Measurements from ENCODE around the gene PPARGC1A.

Gene PPARGC1A, protein sequence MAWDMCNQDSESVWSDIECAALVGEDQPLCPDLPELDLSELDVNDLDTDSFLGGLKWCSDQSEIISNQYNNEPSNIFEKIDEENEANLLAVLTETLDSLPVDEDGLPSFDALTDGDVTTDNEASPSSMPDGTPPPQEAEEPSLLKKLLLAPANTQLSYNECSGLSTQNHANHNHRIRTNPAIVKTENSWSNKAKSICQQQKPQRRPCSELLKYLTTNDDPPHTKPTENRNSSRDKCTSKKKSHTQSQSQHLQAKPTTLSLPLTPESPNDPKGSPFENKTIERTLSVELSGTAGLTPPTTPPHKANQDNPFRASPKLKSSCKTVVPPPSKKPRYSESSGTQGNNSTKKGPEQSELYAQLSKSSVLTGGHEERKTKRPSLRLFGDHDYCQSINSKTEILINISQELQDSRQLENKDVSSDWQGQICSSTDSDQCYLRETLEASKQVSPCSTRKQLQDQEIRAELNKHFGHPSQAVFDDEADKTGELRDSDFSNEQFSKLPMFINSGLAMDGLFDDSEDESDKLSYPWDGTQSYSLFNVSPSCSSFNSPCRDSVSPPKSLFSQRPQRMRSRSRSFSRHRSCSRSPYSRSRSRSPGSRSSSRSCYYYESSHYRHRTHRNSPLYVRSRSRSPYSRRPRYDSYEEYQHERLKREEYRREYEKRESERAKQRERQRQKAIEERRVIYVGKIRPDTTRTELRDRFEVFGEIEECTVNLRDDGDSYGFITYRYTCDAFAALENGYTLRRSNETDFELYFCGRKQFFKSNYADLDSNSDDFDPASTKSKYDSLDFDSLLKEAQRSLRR

DNA sequence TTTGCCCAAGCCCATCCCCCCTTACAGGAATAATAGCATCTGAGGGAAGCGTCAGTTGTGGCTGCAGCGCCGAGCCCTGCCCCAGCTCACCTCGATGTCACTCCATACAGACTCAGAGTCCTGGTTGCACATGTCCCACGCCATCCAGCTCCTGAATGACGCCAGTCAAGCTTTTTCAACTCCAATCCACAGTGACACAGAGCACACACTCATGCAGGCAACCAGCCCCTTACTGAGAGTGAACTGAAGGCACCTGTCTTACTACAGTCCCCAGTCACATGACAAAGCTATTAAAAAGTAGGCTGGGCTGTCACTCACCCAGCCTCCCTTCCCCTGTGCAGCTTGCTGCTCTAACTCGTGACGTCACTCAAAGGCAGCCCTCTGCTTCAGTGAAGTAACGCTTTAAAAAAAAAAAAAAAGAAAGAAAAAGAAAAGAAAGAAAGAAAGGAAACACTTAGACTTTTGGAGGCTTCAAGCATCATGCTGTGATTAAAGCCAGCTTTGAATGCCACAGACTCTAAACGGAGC lies at the start of gene PPARGC1A:
Gene PPARGC1A, minus strand, starts transcription at position 234 of the 528 bp plus-strand sequence. Its CDS starts 90 bp downstream, at position 144.
- no peak for DNase-seq

DNA sequence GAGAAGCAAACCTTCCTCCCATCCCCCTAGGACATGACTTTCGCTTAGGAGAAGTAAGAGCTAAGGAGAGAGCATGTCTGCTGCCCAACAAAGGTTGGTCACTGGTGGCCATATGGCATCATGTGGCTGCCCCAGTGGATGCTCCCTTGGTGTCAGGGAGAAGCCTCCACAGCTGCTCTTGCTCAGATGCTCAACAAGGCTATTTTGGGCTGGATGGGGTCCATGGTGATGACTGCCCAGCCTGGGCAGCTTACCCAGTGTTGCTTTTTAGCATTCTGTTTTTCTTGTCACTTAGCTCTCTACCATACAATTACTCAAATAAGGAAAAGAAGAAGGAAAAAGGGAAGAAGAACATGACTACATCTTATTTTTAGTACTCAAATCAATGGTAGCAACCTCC lies 48.9 kb upstream of the PPARGC1A start:
- no peak for DNase-seq

DNA sequence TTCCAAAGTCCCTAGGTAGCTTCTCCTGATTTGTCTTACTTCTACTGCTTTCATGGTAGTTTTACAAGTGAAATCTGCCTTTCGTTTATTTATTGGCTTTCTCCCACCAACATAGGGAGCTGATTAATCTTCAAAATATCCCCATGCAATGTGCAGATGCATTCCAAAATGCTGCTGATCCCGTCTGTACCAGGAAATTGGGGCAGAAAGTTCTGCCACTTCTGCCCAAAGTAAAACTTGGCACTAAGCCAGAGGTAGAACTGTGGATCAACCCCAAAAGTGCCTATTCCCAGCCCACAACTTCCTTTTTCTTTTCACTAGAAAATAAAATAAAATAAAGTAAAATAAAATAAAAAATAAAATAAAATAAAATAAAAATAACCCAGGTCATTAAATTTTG lies 47.3 kb upstream of the PPARGC1A start:
- no peak for DNase-seq

DNA sequence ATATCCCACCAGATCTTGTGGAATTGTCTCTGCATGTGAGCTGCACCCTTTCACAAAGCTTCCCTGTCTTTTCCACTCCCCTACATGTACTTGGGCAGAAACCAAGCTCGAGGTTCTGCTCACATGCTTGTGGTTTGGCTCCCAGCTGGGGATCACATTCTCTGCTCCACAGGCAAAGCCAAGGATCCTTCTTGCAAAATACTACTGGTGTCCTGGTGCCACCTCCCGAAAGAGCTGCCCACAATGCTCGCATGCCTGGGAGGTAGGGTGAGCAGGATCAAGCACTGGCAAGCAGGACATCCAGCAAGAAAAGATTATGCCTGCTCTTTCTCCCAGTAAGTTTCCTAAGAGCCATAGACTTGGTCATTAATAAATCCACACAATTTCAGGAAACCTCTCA lies 45.1 kb upstream of the PPARGC1A start:
- DNase-seq = no peak

DNA sequence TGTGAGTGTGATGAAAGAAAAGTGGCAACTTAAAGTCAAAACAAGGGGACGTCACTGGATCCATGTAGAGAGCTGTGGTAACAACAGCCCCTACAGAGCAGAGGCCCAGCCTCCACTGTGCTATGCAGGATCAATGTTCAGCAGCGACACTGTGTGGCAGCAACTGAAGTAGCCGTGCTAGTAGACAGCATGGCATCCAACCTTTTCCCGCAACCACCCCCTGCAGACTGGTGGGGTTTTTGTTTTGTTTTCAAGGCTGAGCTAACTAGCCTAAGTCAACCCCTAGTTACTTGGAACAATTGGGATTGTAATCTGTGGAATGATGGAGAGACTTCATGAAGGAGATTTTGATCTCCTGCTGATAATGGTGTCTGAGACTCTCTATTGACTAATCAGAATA lies 44.4 kb upstream of the PPARGC1A start:
- no peak for DNase-seq

DNA sequence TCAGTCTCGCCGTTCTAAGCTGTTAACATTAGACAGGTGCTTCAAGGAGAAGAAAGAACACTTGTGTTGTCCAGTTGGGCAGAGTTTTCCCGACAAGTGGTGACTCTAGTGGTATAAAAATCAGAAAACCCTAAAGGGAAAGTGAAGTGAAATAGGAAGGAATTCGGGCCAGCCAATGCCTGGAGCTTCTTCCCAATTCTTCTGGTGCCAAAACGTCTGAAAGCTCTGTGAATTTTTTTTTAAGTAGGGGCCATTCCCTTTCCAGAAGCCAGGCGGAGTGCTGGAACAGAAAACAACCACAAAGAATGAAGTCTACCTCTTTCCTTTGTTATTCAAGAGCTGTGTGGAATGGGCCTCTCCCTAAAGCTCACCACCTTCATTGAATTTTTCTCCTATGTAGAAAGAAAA lies 43.1 kb upstream of the PPARGC1A start:
- no peak for DNase-seq

DNA sequence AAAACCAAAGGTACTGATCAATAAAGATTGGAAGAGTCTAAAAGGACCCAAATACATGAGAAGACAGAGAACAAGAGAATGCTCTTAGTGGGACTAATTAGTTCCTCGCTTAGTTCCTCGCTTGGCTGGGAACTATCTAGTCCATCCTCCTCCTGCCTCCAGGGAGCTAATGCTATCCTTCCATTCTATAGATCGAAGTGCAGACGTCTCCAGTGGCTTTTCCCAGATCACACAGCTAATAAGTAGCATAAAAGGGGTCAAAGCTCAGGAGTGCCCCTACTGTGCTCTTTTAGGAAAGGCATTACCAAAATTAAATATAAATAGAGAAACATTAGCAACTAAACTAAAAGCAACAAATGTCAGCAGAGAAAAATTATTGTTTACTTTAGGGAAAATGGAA lies 42.3 kb upstream of the PPARGC1A start:
- no peak for DNase-seq

DNA sequence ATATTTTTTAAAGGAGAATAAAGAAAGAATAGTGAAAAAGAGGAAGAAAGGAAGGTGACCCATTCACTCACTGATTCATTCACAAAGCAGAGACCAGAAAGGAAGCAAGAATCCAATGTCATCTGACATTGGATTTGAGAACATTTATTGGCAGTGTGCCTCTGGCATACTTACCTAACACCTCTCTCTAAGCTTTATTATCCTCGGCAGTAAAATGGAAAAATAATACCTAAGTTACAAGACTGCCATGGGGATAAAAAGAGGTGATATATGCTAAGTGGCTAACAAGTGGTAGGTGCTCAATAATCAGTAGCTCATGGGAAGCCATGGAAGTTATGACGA lies 41.6 kb upstream of the PPARGC1A start:
- DNase-seq = no peak

DNA sequence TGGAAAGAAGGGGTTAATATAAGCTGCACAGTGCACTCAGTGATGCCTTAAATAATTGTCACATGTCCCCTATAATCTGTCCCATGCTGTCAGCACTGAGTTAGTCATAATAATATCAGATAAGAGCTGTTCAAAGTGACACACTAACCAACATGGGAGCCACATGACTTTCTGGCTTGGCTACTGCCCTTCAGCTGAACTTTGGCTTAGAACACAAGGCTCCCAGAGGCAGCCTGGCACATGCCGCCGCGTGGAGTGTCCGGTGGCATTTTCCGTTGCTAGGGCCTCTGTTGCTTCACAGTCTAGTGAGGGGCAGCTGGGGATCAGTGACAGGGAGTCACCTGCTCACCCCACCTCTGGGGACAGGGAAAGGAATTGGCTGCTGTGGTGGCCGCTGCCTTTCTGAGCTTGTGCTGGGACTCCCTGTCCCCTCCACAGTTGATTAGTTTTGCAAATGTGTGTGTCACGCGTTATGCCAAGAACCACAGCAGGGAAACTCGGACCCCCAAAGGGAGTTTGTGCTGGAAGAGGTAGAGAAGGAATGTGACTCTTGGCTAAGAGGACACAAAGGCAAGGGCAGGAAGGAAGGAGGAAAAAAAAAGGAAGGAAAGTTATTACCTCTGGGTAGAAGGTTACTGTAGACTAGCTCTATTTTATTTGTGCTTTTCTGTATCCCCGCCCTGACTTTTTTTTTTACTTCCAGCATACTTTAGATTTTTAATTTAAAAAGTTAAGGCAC lies 41.1 kb upstream of the PPARGC1A start:
- no peak for DNase-seq

DNA sequence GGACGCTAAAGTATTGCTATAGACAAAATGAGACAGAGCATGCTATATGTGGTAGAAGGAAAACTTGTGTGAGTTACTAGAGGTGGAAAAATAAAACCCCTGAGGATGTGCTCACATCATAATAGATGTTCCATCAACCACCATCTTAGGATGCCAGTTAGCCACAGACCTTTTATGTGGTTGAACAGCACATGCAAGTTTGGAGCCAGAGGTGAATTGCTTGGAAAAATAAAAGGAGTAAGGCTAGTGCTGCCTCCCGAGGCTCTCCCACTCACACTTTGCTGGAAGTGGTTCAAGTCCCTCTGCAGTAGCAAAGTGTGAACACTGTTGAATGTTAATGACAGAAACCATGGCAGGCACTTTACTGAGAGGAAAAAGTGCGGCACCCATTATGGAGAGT lies 39.4 kb upstream of the PPARGC1A start:
- DNase-seq = no peak

DNA sequence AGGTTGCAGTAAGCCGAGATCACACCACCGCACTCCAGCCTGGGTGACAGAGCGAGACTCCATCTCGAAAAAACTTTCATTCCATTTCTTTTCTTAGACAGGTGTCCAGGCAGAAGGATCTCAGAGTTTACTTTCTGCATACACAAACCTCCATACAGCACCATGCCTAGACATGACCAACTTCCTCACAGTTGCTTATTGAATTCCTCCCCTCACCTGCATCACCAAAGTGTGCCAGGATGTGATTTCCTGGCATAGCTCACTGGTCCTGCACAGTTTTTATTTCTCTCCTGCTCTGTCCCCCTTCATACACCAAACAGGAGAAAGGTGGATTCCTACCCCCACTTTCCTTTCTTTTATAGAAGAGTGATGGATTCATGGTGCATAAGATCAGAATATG lies 34.7 kb upstream of the PPARGC1A start:
- DNase-seq = no peak

DNA sequence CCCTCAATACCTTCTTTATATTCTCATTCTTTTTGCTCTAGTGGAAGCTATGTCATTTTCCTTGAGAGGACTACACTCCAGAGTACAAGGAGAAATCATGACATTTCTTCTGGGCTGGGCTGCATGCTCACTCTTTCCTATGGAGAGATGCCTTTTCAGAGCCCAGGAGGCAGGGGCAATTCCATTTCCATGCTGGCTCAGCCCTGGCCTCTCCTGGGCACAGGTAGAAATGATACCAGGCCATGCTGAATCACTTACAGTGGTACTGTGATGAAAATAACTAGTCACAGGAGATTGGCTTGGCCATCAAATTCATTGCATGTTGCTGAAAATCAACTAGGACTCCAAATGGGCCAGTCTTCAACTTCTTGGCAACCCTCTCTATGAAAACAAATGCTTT lies 34.0 kb upstream of the PPARGC1A start:
- DNase-seq = no peak

DNA sequence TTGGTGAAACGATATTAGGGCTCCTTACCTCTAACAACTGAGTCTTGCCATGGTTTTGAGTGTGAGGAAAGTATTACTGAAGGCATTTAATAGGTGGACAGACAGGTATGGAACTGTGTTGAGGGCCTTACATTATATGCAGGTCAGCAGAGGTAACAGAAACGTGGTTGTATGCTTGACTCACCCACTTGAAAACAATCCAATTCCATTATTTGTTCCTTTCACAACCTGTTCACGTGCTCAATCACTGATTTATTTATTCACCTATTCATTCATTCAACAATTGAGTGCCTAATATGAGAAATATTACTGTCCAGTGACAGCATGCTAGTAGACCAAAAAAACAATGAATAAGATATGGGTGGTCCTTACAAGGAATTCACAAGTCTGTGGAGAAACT lies 33.3 kb upstream of the PPARGC1A start:
- no peak for DNase-seq

DNA sequence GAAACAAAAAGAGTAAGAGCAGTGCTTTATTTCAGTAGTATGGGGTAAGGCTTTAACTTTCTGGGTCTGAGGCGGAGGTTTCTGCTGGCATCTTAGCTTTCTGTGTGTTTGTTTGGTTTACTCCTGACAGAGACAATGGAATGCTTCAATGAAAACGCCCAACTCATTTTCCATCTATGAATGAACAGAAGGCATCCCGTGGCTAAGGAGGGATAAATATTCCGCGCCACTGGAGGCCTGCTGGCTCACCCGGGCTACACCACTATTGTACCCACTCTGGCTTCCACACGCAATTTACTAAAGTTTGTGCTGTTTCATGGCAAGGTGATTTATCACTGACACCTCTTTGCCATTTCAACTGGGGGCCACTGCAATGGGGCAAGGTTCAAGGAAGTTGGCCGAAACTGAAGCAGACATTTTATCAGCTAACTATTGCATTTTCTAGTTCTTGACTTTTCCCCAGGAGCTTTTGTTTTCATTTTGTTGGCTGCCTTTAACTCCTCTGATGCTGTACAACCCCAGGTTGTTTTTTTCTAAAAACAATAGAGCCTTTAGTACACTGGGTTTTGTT lies 32.8 kb upstream of the PPARGC1A start:
- DNase-seq = no peak

DNA sequence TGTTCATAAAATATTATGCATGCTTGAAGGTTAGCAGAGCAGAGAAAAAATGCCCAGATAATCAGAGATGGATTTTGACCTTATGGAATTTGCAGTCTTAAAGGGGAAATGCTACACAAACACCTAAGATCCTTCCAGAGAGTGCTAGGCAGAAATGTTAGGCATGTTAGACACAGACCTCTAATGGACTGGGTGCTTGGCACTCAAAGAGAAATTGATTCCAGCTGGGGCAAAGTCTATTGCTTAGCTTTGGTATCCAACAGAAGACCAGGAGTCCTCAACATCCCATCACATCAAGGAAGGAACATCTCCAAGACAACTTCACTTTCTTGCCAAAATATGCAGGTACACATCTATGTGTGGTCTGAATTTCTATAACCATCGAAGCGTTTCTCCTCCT lies 32.2 kb upstream of the PPARGC1A start:
- DNase-seq = no peak

DNA sequence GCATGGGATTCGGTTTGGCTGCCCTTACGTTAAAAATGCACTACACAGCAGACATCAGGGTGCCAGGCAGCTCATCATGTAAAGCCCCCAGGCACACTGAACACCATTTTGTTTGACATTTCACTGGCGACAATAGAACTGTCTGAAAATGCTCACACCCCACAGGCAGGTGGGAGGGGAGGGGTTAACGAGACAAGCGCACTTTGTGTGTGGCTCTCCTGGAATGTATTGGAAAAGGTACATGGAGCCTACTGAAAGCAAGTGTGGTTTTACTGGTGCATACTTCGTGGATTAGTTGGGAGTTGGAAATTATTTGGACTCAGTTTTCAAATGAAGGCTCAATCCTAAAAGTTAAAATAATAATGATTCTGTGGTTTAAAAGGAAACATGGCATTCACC lies 31.6 kb upstream of the PPARGC1A start:
- no peak for DNase-seq

DNA sequence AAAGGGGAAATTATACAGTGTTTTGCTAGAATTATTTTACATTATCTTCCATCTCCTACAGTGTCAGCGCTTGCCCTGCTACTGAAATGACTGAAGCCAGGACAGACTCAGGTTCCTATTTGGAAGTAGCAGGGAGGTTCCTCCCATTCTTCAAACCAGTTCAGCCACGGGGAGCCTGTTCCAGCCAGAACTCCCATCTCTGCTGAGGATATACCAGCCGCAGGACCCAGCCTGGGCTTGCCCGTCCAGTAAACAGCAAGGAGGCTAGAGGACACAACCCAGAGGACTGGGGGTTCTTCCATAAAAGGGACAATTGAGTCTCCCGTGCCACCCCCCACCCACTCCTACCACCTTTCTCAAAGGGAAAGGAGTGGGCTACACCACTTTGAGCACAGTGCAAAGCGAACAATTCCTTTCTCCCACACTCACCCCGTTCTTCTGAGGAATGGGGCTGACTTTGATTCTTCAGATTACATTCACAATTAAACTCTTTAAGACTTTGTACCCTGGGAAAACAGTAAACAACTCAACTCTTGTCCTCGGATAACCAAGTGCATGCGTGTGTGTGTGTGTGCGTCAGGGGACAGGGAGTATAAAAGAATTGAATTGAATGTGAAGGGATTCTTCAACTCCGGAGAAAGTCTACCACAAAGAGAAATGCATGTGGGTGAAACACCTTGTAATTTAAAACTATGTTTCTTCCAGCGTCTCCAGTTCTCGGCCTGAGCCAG lies 31.0 kb upstream of the PPARGC1A start:
- no peak for DNase-seq

DNA sequence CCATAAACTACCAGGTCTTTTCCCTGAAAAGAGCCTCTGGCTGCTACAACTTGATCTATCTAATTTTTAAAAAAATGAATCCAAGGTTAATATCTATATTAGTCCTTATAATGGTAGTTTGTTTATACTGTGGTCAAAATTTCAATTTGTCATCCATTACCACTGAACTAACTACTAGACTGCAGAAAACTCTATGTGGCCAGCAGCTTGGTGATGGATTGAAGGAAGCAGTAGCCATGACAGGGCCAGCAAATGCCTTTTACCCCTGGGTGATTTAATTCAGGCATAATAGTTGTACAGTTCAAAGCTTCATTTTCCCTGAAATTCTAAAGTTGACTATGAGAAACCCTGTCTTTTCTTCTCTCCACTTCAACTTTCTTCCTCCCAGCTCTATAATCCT lies 30.4 kb upstream of the PPARGC1A start:
- no peak for DNase-seq

DNA sequence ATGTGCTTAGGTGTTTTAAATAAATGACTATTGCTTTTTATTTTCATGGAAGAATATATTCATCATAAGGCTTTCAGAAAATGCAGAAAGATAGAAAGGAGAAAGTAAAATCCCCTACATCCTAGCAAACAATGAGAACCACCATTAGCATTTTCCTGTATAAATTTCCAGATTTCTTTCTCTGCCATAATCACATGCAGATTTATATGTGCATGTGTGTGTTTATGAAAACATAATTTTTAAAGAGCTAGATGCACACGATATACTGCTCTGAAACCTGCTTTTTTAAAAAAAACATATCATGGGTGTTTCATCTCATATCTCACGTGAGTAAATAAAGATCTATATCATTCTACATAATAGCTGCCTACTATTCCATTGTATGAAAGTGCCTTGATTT lies 26.4 kb upstream of the PPARGC1A start:
- no peak for DNase-seq

DNA sequence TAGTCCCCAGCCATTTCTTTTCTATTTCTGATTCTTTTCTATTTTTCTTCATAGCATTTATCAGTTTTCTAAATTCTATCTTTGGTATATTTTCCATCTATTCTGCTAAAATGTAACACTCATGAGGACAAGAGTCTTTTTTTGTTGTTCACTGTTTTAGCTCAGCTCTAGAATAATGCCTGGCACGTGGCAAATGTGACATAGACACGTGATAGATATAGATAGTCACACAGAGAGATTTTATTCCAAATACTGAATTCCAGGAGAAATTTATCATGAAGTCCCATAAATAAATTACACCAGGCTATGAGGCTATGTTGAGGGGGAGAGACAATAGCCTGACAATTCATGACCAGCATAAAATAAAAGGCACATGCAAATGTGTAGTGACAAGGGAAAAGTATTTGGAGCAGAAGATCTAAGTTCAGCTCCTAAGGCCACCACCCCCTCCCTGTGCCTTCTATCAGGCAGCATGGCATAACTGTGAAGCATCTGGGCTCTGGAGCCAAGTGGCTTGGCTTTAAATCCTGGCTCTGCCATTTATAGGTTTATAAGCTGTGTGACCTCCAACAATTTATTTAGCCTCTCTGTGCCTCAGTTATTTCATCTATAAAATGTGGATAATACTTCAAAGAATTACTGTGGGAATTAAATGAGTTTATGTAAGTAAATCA lies 25.7 kb upstream of the PPARGC1A start:
- DNase-seq = no peak

DNA sequence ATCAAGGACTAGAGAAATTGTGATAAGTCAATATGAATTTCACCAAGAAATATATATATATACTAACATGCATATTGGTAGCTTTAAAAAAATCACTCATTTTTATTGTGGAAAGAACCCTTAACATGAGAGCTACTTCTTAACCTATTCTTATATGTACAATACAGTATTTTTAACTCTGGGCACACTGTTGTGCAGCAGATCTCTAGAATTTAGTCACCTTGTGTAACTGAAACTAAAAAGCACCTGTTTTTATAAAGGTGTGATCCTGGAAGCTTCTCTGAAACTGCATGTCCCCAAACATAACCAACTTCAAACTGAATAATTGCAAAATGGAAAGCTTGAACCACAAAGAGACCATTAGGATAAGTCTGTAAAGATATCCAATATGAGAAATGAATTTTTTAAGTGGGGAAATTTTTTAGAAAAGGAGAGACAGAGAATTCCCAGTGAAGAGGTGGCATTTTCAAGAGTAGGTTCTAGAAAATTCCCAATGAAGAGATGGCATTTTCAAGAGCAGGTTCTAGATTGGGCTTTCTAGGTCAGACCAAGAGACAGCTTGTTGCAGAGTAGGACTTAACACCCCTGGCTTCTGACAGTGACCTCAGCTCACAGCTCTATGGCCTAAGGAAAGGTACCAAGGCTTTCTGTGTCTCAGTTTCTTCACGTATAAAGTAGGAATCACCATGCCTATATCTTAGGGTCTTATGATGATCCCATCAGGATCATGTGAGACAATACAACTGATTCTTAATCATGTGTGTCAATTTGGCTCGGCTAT lies 22.0 kb upstream of the PPARGC1A start:
- no peak for DNase-seq

Data from inflammatory macrophage treated with lipopolysaccharide for 1 hour (primary cell).